Caco-2 (cell line): ENCODE results near the gene PROCR. TPM values are rescaled to one million over a fixed set of nuclear protein-coding genes. Genes with fewer than 3 reads are reported as not detected.
A peak's percentile ranks its signal among the peaks of the same experiment; 100 is the strongest.
"Not testable (repeated sequence)": the region's sequence is repeated elsewhere in the genome, so short reads cannot be mapped to it uniquely, and the experiment has no call there.

Experiments used
- BruUV-seq: library from RNA; stranded (reverse); fragments of 400-500 nt; replicated peaks from 2 replicates; lab custom pipeline; 2021; lab: Mats Ljungman, UMichigan
- CTCF ChIA-PET: fragments of 300-600 bp; sonication (Branson Sonifier 250); formaldehyde crosslinking; loops from one replicate; lab custom pipeline; 2022; ENCODE audit warnings: antibody characterized with exemption; lab: Charles Lee
- POLR2A ChIA-PET: fragments of 300-600 bp; sonication (Branson Sonifier 250); formaldehyde crosslinking; loops from one replicate; lab custom pipeline; 2022; ENCODE audit warnings: antibody characterized with exemption; lab: Charles Lee
- DNase-seq, 2 experiments: peaks; one replicate each; pipeline versions ENCODE4 v3.0.0 to v3.0.0-alpha.2; 2020 to 2022
- H3K27me3 ChIP-seq: replicated peaks from 2 replicates; pipeline ENCODE4 v1.6.0; 2011; ENCODE audit warnings: low read length; ENCODE audit not compliant: control insufficient read depth, insufficient read depth
- H3K36me3 ChIP-seq: 2 replicates; pipeline ENCODE4 v1.5.1; 2011; ENCODE audit warnings: low read length; ENCODE audit not compliant: control insufficient read depth, insufficient read depth
- H3K4me1 ChIP-seq: fragments of 250-450 bp; sonication (Bioruptor Pico); 2 replicates; pipeline ENCODE4 v1.5.1; 2020; ENCODE audit warnings: mild to moderate bottlenecking
- H3K4me3 ChIP-seq: 2 replicates; pipeline ENCODE4 v1.5.1; 2011; ENCODE audit warnings: low read depth, mild to moderate bottlenecking, control low read depth, low read length
- H3K9me3 ChIP-seq: fragments of 250-450 bp; sonication (Bioruptor Pico); 2 replicates; pipeline ENCODE4 v1.5.1; 2020; ENCODE audit warnings: mild to moderate bottlenecking, moderate library complexity
- H3K27ac Mint-ChIP-seq: one replicate; pipeline ENCODE4 v1.8.0; 2022; ENCODE audit warnings: mixed read lengths; ENCODE audit not compliant: unreplicated experiment
- H3K27me3 Mint-ChIP-seq: one replicate; pipeline ENCODE4 v1.8.0; 2022; ENCODE audit warnings: mixed read lengths; ENCODE audit not compliant: insufficient read depth, unreplicated experiment
- H3K36me3 Mint-ChIP-seq: one replicate; pipeline ENCODE4 v1.8.0; 2022; ENCODE audit warnings: mild to moderate bottlenecking, mixed read lengths; ENCODE audit not compliant: insufficient read depth, unreplicated experiment
- H3K4me1 Mint-ChIP-seq: one replicate; pipeline ENCODE4 v1.8.0; 2022; ENCODE audit warnings: low read depth, mixed read lengths; ENCODE audit not compliant: unreplicated experiment
- H3K4me3 Mint-ChIP-seq: one replicate; pipeline ENCODE4 v1.8.0; 2022; ENCODE audit warnings: mild to moderate bottlenecking, moderate library complexity, mixed read lengths; ENCODE audit not compliant: unreplicated experiment
- H3K9me3 Mint-ChIP-seq: one replicate; pipeline ENCODE4 v1.8.0; 2022; ENCODE audit warnings: mixed read lengths; ENCODE audit not compliant: unreplicated experiment
- CTCF ChIP-seq, 2 experiments: fragments of 200-600 bp in 1 of 2; IDR thresholded peaks; 1 replicate in 1 of 2; 2 replicates in 1 of 2; pipeline versions ENCODE4 v1.5.1 to v1.8.0; 2011 to 2022; ENCODE audit warnings: antibody characterized with exemption in 1 of 2, control low read depth in 1 of 2, inconsistent platforms in 1 of 2, low read depth in 1 of 2, low read length in 1 of 2, mild to moderate bottlenecking in 1 of 2, moderate library complexity in 1 of 2; ENCODE audit not compliant: insufficient read depth in 1 of 2, severe bottlenecking in 1 of 2, unreplicated experiment in 1 of 2
- intact Hi-C: fragments of 100-400 bp; cut with micrococcal nuclease; formaldehyde crosslinking; loops from one replicate; pipeline ENCODE4 v1.10.0; 2022; ENCODE audit not compliant: unreplicated experiment
- total RNA-seq: library from RNA; stranded (reverse); gene quantifications from 2 replicates; pipeline ENCODE4 v1.2.3, GENCODE V29; 2022

The PROCR gene
- total RNA-seq, 1 experiment from 2014 or later: 4.0 TPM

- intact Hi-C loops: no loop called here
- CTCF ChIA-PET: no interaction called here
- no peaks in the 10 kb centered on the region for H3K36me3 ChIP-seq
- POLR2A ChIA-PET: no interaction called here
- no peaks in the 10 kb centered on the region; the same call in 1 of the 2 replicates for H3K9me3 ChIP-seq
- Mint-ChIP-seq H3K36me3 (no peaks in the 10 kb centered on the region), H3K27me3 (no peaks in the 10 kb centered on the region), H3K9me3 (no peaks in the 10 kb centered on the region), H3K27ac (no peak overlapping the region), H3K4me1 (no peaks in the 10 kb centered on the region), H3K4me3 (no peak overlapping the region)
- TF ChIP-seq CTCF (IDR thresholded peaks at IDR 0.05; ENCODE audit: insufficient read depth in 1 of 2, low read depth in 1 of 2, low read length in 1 of 2, severe bottlenecking in 1 of 2, unreplicated experiment in 1 of 2): no peak
- DNase-seq: peak in 1 of 2 experiments; percentile 9
- BruUV-seq: no TSS peak
- no peaks in the 10 kb centered on the region for H3K27me3 ChIP-seq
- H3K4me1 ChIP-seq: peaks cover 4% of the 10 kb centered on the region; the same call in 1 of the 2 replicates
- no peak overlapping the region for H3K4me3 ChIP-seq
Observed at GRCh38 chr20:35156978-35157377, 14.9 kb upstream of the PROCR start.

- H3K27me3 ChIP-seq, H3K4me3 ChIP-seq, POLR2A ChIA-PET, H3K9me3 ChIP-seq, H3K4me1 Mint-ChIP-seq, DNase-seq, H3K27ac Mint-ChIP-seq, intact Hi-C loops, H3K4me1 ChIP-seq, H3K4me3 Mint-ChIP-seq, H3K9me3 Mint-ChIP-seq, H3K36me3 Mint-ChIP-seq, CTCF ChIA-PET, H3K36me3 ChIP-seq, BruUV-seq, H3K27me3 Mint-ChIP-seq: not testable (repeated sequence)
Observed at GRCh38 chr20:35160341-35160740, 11.5 kb upstream of the PROCR start.

GRCh38 chr20:35164531-35164930 is 7.3 kb upstream of the PROCR start:
- DNase-seq: peak in 1 of 2 experiments; percentile 7
- BruUV-seq, H3K4me1 Mint-ChIP-seq, H3K36me3 ChIP-seq, intact Hi-C loops, H3K9me3 ChIP-seq, H3K4me3 Mint-ChIP-seq, H3K27ac Mint-ChIP-seq, H3K9me3 Mint-ChIP-seq, H3K27me3 Mint-ChIP-seq, POLR2A ChIA-PET, H3K4me1 ChIP-seq, H3K4me3 ChIP-seq, H3K36me3 Mint-ChIP-seq, H3K27me3 ChIP-seq: not testable (repeated sequence)
- CTCF ChIA-PET: interaction anchor here (0.6 kb wide), 1 partner anchor 288 kb away, joined by 4 read pairs; the partner anchor contains the start of gene ACSS2

DNA sequence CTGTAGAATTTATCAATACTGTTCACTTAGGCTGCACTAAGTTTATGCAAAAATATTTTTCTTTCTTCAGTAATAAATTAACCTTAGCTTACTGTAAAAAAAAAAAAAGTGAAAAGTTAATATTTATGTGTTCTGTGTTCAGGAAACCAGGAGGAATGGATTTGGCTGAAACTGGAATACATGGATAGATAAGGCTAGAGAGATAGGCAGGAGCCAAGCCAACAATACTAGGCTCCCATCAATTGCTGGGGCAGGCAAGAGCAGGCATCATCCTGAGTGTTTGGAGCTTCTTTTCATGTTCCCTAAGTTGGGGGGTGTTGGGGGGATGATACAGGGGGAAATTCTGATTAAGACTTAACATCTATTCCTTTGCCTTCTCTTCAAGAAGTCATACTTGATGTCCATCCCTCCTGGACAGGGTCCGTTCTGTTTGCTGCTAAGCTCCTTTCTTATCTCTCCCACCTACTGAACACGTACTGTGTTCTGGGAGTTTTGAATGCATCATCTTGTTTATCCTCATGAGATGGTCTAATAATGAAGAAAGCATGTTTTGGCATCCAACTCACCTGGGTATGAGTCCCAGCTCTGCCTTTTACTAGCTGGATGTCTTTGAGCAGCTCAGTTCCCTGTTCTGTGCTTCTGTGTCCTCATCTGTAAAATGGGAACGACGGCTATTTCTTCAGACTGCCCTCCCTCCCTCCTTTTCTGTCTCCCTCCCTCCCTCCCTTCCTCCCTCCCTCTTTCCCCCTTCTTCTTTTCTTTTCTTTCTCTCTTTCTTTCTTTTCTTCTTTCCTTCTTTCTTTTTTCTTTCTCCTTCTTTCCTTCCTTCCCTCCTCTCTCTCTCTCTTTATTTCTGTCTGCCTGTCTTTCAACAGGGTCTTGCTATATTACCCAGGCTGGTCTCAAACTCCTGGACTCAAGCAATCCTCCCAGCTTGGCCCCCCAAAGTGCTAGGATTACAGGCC is 6.4 kb upstream of the PROCR start:
- Histone ChIP-seq H3K9me3 (no peaks in the 10 kb centered on the region), H3K27me3 (no peaks in the 10 kb centered on the region), H3K36me3 (no peaks in the 10 kb centered on the region), H3K4me3 (no peak overlapping the region), H3K4me1 (peaks cover 4% of the 10 kb centered on the region; the same call in 1 of the 2 replicates)
- Mint-ChIP-seq H3K4me1 (no peaks in the 10 kb centered on the region), H3K27ac (no peak overlapping the region), H3K4me3 (no peak overlapping the region), H3K36me3 (no peaks in the 10 kb centered on the region), H3K9me3 (no peaks in the 10 kb centered on the region), H3K27me3 (no peaks in the 10 kb centered on the region)
- TF ChIP-seq CTCF (IDR thresholded peaks at IDR 0.05; ENCODE audit: insufficient read depth in 1 of 2, low read depth in 1 of 2, low read length in 1 of 2, severe bottlenecking in 1 of 2, unreplicated experiment in 1 of 2): no peak
- ChIA-PET CTCF (interaction anchor here (0.5 to 1.6 kb wide), 7 partner anchors 17 to 289 kb away, joined by 3 to 8 read pairs (median 4); partner anchors contain the start of gene ACSS2), POLR2A (interaction anchor here (0.6 kb wide), 2 partner anchors 42 to 95 kb away, joined by 3 to 9 read pairs; no protein-coding TSS in a partner anchor)
- intact Hi-C loops: no loop called here
- DNase-seq: peak in 1 of 2 experiments; percentile 14
- no TSS peak for BruUV-seq
